ENCODE results near the gene OTC.

Gene OTC

GRCh38 chrX:38407126-38407525 is 54.7 kb downstream of the OTC start:
- Histone ChIP-seq H3K9me3 (ENCODE audit: low read length) (no peaks in the 10 kb centered on the region), H3K4me3 (ENCODE audit: low read depth in 1 of 2, low read length in 2 of 2) (no peak overlapping the region), H3K27me3 (ENCODE audit: control insufficient read depth in 1 of 2, insufficient read depth in 2 of 2, low read length in 2 of 2) (no peaks in the 10 kb centered on the region), H3K36me3 (ENCODE audit: insufficient read depth, low read length) (no peaks in the 10 kb centered on the region), H3K9ac (ENCODE audit: low read length) (no peak overlapping the region), H3K4me1 (ENCODE audit: insufficient read depth, low read length) (no peaks in the 10 kb centered on the region), H3K27ac (ENCODE audit: low read depth, low read length) (no peak overlapping the region)

GRCh38 chrX:38409289-38409688 is 56.9 kb downstream of the OTC start:
- Histone ChIP-seq H3K9me3 (ENCODE audit: low read length) (no peaks in the 10 kb centered on the region), H3K27ac (ENCODE audit: low read depth, low read length) (no peak overlapping the region), H3K4me1 (ENCODE audit: insufficient read depth, low read length) (no peaks in the 10 kb centered on the region), H3K36me3 (ENCODE audit: insufficient read depth, low read length) (no peaks in the 10 kb centered on the region), H3K9ac (ENCODE audit: low read length) (no peak overlapping the region), H3K27me3 (ENCODE audit: control insufficient read depth in 1 of 2, insufficient read depth in 2 of 2, low read length in 2 of 2) (no peaks in the 10 kb centered on the region), H3K4me3 (ENCODE audit: low read depth in 1 of 2, low read length in 2 of 2) (no peak overlapping the region)

- H3K4me1 ChIP-seq (ENCODE audit: insufficient read depth, low read length), result no peaks in the 10 kb centered on the region
- no peaks in the 10 kb centered on the region for H3K36me3 ChIP-seq (ENCODE audit: insufficient read depth, low read length)
- no peak overlapping the region for H3K4me3 ChIP-seq (ENCODE audit: low read depth in 1 of 2, low read length in 2 of 2)
- no peak overlapping the region for H3K27ac ChIP-seq (ENCODE audit: low read depth, low read length)
- peaks cover 5 to 8% of the 10 kb centered on the region in 2 donors for H3K27me3 ChIP-seq (ENCODE audit: control insufficient read depth in 1 of 2, insufficient read depth in 2 of 2, low read length in 2 of 2)
- H3K9me3 ChIP-seq (ENCODE audit: low read length), result no peaks in the 10 kb centered on the region
- no peak overlapping the region for H3K9ac ChIP-seq (ENCODE audit: low read length)
Observed at GRCh38 chrX:38426785-38427184, 74.4 kb downstream of the OTC start.

GRCh38 chrX:38431525-38431924 is 79.1 kb downstream of the OTC start:
- Histone ChIP-seq H3K4me1 (ENCODE audit: insufficient read depth, low read length) (no peaks in the 10 kb centered on the region), H3K27ac (ENCODE audit: low read depth, low read length) (no peak overlapping the region), H3K4me3 (ENCODE audit: low read depth in 1 of 2, low read length in 2 of 2) (no peak overlapping the region), H3K36me3 (ENCODE audit: insufficient read depth, low read length) (no peaks in the 10 kb centered on the region), H3K9ac (ENCODE audit: low read length) (no peak overlapping the region), H3K27me3 (ENCODE audit: control insufficient read depth in 1 of 2, insufficient read depth in 2 of 2, low read length in 2 of 2) (peaks cover 0 to 8% of the 10 kb centered on the region in 2 donors), H3K9me3 (ENCODE audit: low read length) (no peaks in the 10 kb centered on the region)

- H3K9me3 ChIP-seq (ENCODE audit: low read length), result no peaks in the 10 kb centered on the region
- no peak overlapping the region for H3K4me3 ChIP-seq (ENCODE audit: low read depth in 1 of 2, low read length in 2 of 2)
- H3K9ac ChIP-seq (ENCODE audit: low read length), result no peak overlapping the region
- no peaks in the 10 kb centered on the region for H3K4me1 ChIP-seq (ENCODE audit: insufficient read depth, low read length)
- H3K27me3 ChIP-seq (ENCODE audit: control insufficient read depth in 1 of 2, insufficient read depth in 2 of 2, low read length in 2 of 2), result peaks cover 0 to 8% of the 10 kb centered on the region in 2 donors
- no peak overlapping the region for H3K27ac ChIP-seq (ENCODE audit: low read depth, low read length)
- H3K36me3 ChIP-seq (ENCODE audit: insufficient read depth, low read length), result no peaks in the 10 kb centered on the region
Observed at GRCh38 chrX:38435130-38435529, 82.7 kb downstream of the OTC start.

- Histone ChIP-seq H3K9ac (ENCODE audit: low read length) (no peak overlapping the region), H3K27me3 (ENCODE audit: control insufficient read depth in 1 of 2, insufficient read depth in 2 of 2, low read length in 2 of 2) (no peaks in the 10 kb centered on the region), H3K4me3 (ENCODE audit: low read depth in 1 of 2, low read length in 2 of 2) (no peak overlapping the region), H3K36me3 (ENCODE audit: insufficient read depth, low read length) (no peaks in the 10 kb centered on the region), H3K27ac (ENCODE audit: low read depth, low read length) (no peak overlapping the region), H3K4me1 (ENCODE audit: insufficient read depth, low read length) (no peaks in the 10 kb centered on the region), H3K9me3 (ENCODE audit: low read length) (no peaks in the 10 kb centered on the region)
Observed at GRCh38 chrX:38437093-38437492, 84.7 kb downstream of the OTC start.

GRCh38 chrX:38438321-38438720 is 85.9 kb downstream of the OTC start:
- Histone ChIP-seq H3K4me1 (ENCODE audit: insufficient read depth, low read length) (no peaks in the 10 kb centered on the region), H3K4me3 (ENCODE audit: low read depth in 1 of 2, low read length in 2 of 2) (no peak overlapping the region), H3K27ac (ENCODE audit: low read depth, low read length) (no peak overlapping the region), H3K27me3 (ENCODE audit: control insufficient read depth in 1 of 2, insufficient read depth in 2 of 2, low read length in 2 of 2) (no peaks in the 10 kb centered on the region), H3K36me3 (ENCODE audit: insufficient read depth, low read length) (no peaks in the 10 kb centered on the region), H3K9me3 (ENCODE audit: low read length) (no peaks in the 10 kb centered on the region), H3K9ac (ENCODE audit: low read length) (no peak overlapping the region)

- Histone ChIP-seq H3K4me1 (ENCODE audit: insufficient read depth, low read length) (no peaks in the 10 kb centered on the region), H3K9me3 (ENCODE audit: low read length) (peaks cover 5% of the 10 kb centered on the region), H3K9ac (ENCODE audit: low read length) (no peak overlapping the region), H3K27me3 (ENCODE audit: control insufficient read depth in 1 of 2, insufficient read depth in 2 of 2, low read length in 2 of 2) (no peaks in the 10 kb centered on the region), H3K36me3 (ENCODE audit: insufficient read depth, low read length) (no peaks in the 10 kb centered on the region), H3K4me3 (ENCODE audit: low read depth in 1 of 2, low read length in 2 of 2) (no peak overlapping the region), H3K27ac (ENCODE audit: low read depth, low read length) (no peak overlapping the region)
Observed at GRCh38 chrX:38452603-38453002, 100.2 kb downstream of the OTC start.

- peaks cover 5% of the 10 kb centered on the region for H3K9me3 ChIP-seq (ENCODE audit: low read length)
- H3K4me3 ChIP-seq (ENCODE audit: low read depth in 1 of 2, low read length in 2 of 2), result no peak overlapping the region
- H3K9ac ChIP-seq (ENCODE audit: low read length), result no peak overlapping the region
- H3K4me1 ChIP-seq (ENCODE audit: insufficient read depth, low read length), result no peaks in the 10 kb centered on the region
- no peaks in the 10 kb centered on the region for H3K27me3 ChIP-seq (ENCODE audit: control insufficient read depth in 1 of 2, insufficient read depth in 2 of 2, low read length in 2 of 2)
- no peak overlapping the region for H3K27ac ChIP-seq (ENCODE audit: low read depth, low read length)
- no peaks in the 10 kb centered on the region for H3K36me3 ChIP-seq (ENCODE audit: insufficient read depth, low read length)
Observed at GRCh38 chrX:38458071-38458470, 105.7 kb downstream of the OTC start.

GRCh38 chrX:38462257-38462656 is 109.9 kb downstream of the OTC start:
- Histone ChIP-seq H3K9me3 (ENCODE audit: low read length) (no peaks in the 10 kb centered on the region), H3K4me3 (ENCODE audit: low read depth in 1 of 2, low read length in 2 of 2) (no peak overlapping the region)

GRCh38 chrX:38465686-38466085 is 113.3 kb downstream of the OTC start:
- Histone ChIP-seq H3K27ac (ENCODE audit: low read depth, low read length) (no peak overlapping the region), H3K36me3 (ENCODE audit: insufficient read depth, low read length) (no peaks in the 10 kb centered on the region), H3K9me3 (ENCODE audit: low read length) (no peaks in the 10 kb centered on the region), H3K9ac (ENCODE audit: low read length) (no peak overlapping the region), H3K27me3 (ENCODE audit: control insufficient read depth in 1 of 2, insufficient read depth in 2 of 2, low read length in 2 of 2) (no peaks in the 10 kb centered on the region), H3K4me1 (ENCODE audit: insufficient read depth, low read length) (no peaks in the 10 kb centered on the region), H3K4me3 (ENCODE audit: low read depth in 1 of 2, low read length in 2 of 2) (no peak overlapping the region)

More at GRCh38 chrX:38462257-38462656, 109.9 kb downstream of the OTC start:
- no peak overlapping the region for H3K27ac ChIP-seq (ENCODE audit: low read depth, low read length)
- no peaks in the 10 kb centered on the region for H3K4me1 ChIP-seq (ENCODE audit: insufficient read depth, low read length)
- H3K9ac ChIP-seq (ENCODE audit: low read length), result no peak overlapping the region
- no peaks in the 10 kb centered on the region for H3K27me3 ChIP-seq (ENCODE audit: control insufficient read depth in 1 of 2, insufficient read depth in 2 of 2, low read length in 2 of 2)
- no peaks in the 10 kb centered on the region for H3K36me3 ChIP-seq (ENCODE audit: insufficient read depth, low read length)

GRCh38 chrX:38468563-38469157 is 116.3 kb downstream of the OTC start:
- no peaks in the 10 kb centered on the region for H3K36me3 ChIP-seq (ENCODE audit: insufficient read depth, low read length)
- H3K4me1 ChIP-seq (ENCODE audit: insufficient read depth, low read length), result no peaks in the 10 kb centered on the region
- no peak overlapping the region for H3K4me3 ChIP-seq (ENCODE audit: low read depth in 1 of 2, low read length in 2 of 2)

More at GRCh38 chrX:38468563-38469157, 116.3 kb downstream of the OTC start:
- H3K9me3 ChIP-seq (ENCODE audit: low read length), result no peaks in the 10 kb centered on the region
- no peaks in the 10 kb centered on the region for H3K27me3 ChIP-seq (ENCODE audit: control insufficient read depth in 1 of 2, insufficient read depth in 2 of 2, low read length in 2 of 2)
- no peak overlapping the region for H3K27ac ChIP-seq (ENCODE audit: low read depth, low read length)
- H3K9ac ChIP-seq (ENCODE audit: low read length), result no peak overlapping the region
